ENCODE data around the gene ABHD10.

GRCh38 chr3:111952086-111952485, 26.7 kb upstream of the ABHD10 start:
- no peak for TF ChIP-seq POLR2A (IDR thresholded peaks at IDR 0.05)
- TF ChIP-seq CTCF (IDR thresholded peaks at IDR 0.05), result no peak
- no peak for TF ChIP-seq POLR2AphosphoS5 (IDR thresholded peaks at IDR 0.05)
- no peak for TF ChIP-seq EP300 (IDR thresholded peaks at IDR 0.05; ENCODE audit: low read depth)
